ENCODE measurements around the gene RASGRF1. TPM values are rescaled to one million over a fixed set of nuclear protein-coding genes. Genes with fewer than 3 reads are reported as not detected.

RASGRF1 gene
- total RNA-seq, 1 donor from 2014 or later: 0.48 TPM

- peaks cover 12% of the 10 kb centered on the region for H3K27me3 Mint-ChIP-seq (ENCODE audit: unreplicated experiment)
- DNase-seq (ENCODE audit: extremely low spot score, unreplicated experiment): no peak
- peaks cover 5% of the 10 kb centered on the region for H3K9me3 Mint-ChIP-seq (ENCODE audit: unreplicated experiment)
- H3K4me3 Mint-ChIP-seq (ENCODE audit: unreplicated experiment): no peak overlapping the region
- H3K36me3 Mint-ChIP-seq (ENCODE audit: unreplicated experiment): no peaks in the 10 kb centered on the region
- H3K27ac Mint-ChIP-seq (ENCODE audit: unreplicated experiment): no peak overlapping the region
- H3K4me1 Mint-ChIP-seq (ENCODE audit: unreplicated experiment): no peaks in the 10 kb centered on the region
- TF ChIP-seq, protein P1, sequence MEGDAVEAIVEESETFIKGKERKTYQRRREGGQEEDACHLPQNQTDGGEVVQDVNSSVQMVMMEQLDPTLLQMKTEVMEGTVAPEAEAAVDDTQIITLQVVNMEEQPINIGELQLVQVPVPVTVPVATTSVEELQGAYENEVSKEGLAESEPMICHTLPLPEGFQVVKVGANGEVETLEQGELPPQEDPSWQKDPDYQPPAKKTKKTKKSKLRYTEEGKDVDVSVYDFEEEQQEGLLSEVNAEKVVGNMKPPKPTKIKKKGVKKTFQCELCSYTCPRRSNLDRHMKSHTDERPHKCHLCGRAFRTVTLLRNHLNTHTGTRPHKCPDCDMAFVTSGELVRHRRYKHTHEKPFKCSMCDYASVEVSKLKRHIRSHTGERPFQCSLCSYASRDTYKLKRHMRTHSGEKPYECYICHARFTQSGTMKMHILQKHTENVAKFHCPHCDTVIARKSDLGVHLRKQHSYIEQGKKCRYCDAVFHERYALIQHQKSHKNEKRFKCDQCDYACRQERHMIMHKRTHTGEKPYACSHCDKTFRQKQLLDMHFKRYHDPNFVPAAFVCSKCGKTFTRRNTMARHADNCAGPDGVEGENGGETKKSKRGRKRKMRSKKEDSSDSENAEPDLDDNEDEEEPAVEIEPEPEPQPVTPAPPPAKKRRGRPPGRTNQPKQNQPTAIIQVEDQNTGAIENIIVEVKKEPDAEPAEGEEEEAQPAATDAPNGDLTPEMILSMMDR (IDR thresholded peaks at IDR 0.05): no peak
Observed at GRCh38 chr15:79034284-79034683, 56.3 kb downstream of the RASGRF1 start.

DNA sequence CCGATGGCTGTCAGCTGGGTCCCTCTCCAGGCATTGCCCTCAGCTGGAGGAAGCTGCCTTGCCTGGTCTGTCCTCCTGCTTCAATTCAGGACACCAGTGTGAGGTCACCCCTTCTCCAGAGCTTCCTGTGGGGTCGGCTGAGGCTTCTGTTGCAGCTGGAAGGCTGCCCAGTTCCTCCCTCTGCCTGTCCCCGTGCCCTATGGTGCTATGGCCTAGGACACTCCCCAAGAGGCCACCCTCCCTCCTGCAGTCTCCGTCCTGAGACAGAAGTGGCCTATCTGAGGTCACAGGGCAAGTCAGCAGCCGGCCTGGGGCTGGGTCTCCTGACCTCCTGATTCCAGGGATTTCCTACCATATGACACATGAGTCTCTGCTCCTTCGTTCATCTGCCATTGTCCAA lies 57.9 kb downstream of the RASGRF1 start:
- Mint-ChIP-seq H3K4me1 (ENCODE audit: unreplicated experiment) (no peaks in the 10 kb centered on the region), H3K27me3 (ENCODE audit: unreplicated experiment) (peaks cover 12% of the 10 kb centered on the region), H3K27ac (ENCODE audit: unreplicated experiment) (no peak overlapping the region), H3K9me3 (ENCODE audit: unreplicated experiment) (peaks cover 5% of the 10 kb centered on the region), H3K36me3 (ENCODE audit: unreplicated experiment) (no peaks in the 10 kb centered on the region), H3K4me3 (ENCODE audit: unreplicated experiment) (no peak overlapping the region)
- no peak for DNase-seq (ENCODE audit: extremely low spot score, unreplicated experiment)
- TF ChIP-seq, protein P1 (IDR thresholded peaks at IDR 0.05): no peak

DNA sequence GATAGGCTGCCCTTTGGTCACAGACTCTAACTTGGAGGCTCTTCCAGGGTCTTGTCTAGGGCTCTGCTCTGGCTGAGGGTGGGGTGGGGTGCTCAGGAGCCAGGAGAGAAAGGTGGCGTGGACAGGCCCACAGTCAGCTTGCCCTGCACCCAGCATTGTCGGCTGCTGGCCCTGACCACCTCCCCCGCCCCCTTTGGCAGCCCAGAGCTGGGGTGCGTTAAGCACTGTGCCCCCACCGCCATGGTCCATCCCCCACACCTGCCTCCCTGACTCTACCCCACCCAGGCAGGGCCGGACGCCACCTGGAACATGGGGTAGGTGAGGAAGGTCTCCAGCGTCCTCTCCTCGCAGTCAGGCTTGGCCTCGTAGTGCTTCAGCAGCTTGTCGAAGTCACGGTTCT lies 58.8 kb downstream of the RASGRF1 start:
- TF ChIP-seq, protein P1 (IDR thresholded peaks at IDR 0.05): no peak
- Mint-ChIP-seq H3K4me1 (ENCODE audit: unreplicated experiment) (no peaks in the 10 kb centered on the region), H3K9me3 (ENCODE audit: unreplicated experiment) (peaks cover 5% of the 10 kb centered on the region), H3K27me3 (ENCODE audit: unreplicated experiment) (peaks cover 8% of the 10 kb centered on the region), H3K36me3 (ENCODE audit: unreplicated experiment) (no peaks in the 10 kb centered on the region), H3K4me3 (ENCODE audit: unreplicated experiment) (no peak overlapping the region), H3K27ac (ENCODE audit: unreplicated experiment) (no peak overlapping the region)
- no peak for DNase-seq (ENCODE audit: extremely low spot score, unreplicated experiment)

- Mint-ChIP-seq H3K27me3 (ENCODE audit: unreplicated experiment) (peaks cover 3% of the 10 kb centered on the region), H3K4me3 (ENCODE audit: unreplicated experiment) (no peak overlapping the region), H3K4me1 (ENCODE audit: unreplicated experiment) (no peaks in the 10 kb centered on the region), H3K36me3 (ENCODE audit: unreplicated experiment) (no peaks in the 10 kb centered on the region), H3K9me3 (ENCODE audit: unreplicated experiment) (peaks cover 5% of the 10 kb centered on the region), H3K27ac (ENCODE audit: unreplicated experiment) (no peak overlapping the region)
- DNase-seq (ENCODE audit: extremely low spot score, unreplicated experiment): no peak
- TF ChIP-seq, protein P1 (IDR thresholded peaks at IDR 0.05): no peak
Observed at GRCh38 chr15:79031201-79031600, 59.4 kb downstream of the RASGRF1 start.

- Mint-ChIP-seq H3K27ac (ENCODE audit: unreplicated experiment) (no peak overlapping the region), H3K9me3 (ENCODE audit: unreplicated experiment) (peaks cover 5% of the 10 kb centered on the region), H3K27me3 (ENCODE audit: unreplicated experiment) (peaks cover 2% of the 10 kb centered on the region), H3K4me3 (ENCODE audit: unreplicated experiment) (no peak overlapping the region), H3K4me1 (ENCODE audit: unreplicated experiment) (no peaks in the 10 kb centered on the region), H3K36me3 (ENCODE audit: unreplicated experiment) (no peaks in the 10 kb centered on the region)
- TF ChIP-seq, protein P1 (IDR thresholded peaks at IDR 0.05): no peak
- no peak for DNase-seq (ENCODE audit: extremely low spot score, unreplicated experiment)
Observed at GRCh38 chr15:79030470-79030869, 60.1 kb downstream of the RASGRF1 start.
